Embryonic facial prominence (tissue), 1 donor: Measurements from ENCODE around the gene GDF7.

Experiments
- DNase-seq: peaks from one replicate; pipeline ENCODE4 v3.0.0-alpha.2; 2016; ENCODE audit errors: extremely low spot score

GDF7 gene

DNA sequence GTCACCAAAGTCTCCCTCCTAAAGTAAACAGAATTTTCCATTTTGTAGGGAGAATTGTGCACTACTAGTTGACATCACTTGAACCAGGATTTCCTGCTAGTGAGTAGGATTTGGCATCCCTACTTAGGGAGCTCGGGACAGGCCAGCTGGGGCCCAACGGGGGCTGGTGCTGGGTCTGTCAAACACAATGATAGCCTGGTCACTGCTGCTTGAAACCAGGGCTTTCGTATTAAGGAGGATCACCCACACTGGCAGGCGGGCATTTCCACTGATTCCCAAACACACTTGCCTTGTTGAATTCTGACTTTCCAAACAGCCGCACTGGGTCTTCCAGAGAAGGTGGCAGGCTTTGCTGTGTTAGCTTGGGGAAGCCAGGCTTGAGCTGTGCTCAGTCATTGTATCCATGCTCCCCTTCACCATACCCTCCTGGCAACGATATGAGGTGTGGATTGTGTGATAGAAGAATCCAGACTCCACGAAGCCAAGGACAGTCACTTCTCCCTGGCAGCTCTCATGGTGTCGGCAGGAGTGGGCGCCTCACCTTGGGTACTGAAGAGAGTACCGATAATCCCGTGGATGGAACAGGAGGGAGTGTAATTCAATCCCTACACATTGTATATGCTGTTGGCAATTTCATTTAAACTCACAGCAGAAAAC, 7.5 kb downstream of the GDF7 start:
- DNase-seq: no peak

DNA sequence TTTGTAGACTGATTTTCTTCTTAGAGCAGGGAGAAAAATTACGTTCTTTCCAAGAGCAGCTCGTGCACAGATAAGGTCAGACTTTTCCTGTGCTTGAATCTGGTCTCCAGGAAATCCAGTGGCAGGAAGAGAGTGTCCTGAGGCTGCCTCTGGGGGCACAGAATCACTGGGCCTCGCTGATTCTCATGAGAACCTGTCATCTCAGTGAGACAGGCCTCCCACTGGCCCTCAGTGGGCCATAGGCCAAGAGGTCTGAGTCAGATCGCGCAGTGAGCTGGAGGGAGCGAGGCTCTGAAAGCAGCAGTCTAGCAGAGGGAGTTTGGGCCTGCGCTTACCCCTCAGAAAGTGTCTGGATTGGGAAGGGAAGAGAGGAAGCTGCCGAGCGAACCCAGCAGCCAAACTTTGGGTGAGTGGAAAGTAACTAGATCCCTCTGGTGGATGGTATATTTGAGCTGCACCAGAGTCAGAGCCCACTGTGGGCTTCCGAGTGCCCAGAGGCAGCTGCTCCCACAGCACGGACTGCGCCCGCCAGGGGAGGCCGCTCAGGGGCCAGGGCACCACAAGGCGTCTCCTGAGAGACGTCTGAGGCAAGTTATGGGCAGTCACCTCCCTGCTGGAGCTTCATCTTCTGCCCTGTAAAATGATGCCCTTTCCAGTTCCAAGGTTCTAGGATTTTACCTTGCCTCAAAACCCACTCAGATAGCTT, 8.2 kb downstream of the GDF7 start:
- no peak for DNase-seq

DNA sequence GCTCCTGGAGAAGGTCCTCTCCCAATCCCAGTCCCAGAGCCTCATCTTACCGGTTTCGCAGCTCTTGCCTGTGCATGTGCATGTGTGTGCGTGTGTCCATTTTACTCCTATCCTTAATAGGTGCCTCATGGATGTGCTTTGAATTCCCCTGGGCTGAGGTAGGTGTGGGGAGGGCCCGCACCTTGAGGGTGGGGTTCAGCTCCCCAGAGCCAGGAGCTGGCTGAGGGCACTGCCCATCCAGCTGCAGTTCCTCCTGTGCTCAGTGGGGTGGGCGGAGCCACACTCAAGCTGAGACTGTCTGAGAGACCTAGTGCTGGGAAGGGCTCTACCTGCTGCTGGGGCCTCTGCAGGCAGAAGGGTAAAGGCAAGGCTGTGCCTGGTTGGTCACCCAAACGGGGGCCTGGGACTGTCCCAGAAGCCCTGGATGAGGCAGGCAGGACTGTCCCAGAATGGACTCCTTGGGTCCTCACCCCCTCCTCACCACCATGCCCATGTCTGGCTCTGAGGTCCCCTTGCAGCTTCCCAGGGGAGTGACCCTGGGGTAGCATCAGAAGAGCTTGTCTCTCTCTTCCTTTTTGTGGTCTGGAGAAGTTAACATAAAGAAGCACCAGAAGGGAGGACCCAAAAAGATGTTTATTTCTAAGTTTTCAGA, 8.9 kb downstream of the GDF7 start:
- no peak for DNase-seq

DNA sequence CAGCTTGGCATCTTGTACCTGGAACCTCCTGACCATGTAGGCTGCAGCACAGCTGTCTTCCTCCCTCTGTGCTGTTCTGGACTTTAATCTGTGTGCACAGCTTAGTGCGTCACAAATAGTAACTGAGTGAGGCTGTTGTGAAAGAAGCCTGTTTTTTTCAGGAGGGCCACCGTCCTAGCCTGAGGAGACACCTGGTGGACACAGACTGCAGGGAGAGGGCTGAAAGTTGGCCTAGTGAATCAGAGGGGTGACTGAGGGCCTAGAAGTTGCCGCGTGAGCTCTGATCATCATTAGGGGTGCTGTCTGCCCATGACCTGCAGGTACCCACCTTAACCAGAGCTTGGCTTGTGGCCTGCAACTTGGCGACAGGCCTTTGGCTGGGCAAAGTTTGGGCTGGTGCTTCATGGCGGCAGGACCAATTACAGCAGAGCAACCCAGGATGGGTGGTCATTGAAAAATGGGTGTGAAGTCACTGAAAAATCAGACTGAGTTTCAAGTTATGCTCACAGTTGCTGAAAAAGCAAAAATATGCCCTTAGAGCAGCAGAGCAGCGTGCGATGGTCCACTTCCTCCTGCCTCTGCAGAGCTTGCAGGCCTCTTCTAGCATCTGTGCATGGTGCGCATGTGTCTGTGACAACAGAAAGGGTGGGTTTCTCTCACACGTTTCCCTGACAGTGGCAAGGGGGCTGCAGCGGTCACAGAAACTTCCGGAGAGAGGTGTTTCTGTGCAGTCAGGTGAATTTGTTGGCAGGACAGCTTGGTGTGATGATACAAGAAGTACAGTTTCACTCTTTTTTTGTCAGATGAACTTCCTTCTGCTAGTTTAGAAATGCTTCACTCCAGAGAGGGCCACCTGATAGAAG, 9.6 kb downstream of the GDF7 start:
- no peak for DNase-seq

DNA sequence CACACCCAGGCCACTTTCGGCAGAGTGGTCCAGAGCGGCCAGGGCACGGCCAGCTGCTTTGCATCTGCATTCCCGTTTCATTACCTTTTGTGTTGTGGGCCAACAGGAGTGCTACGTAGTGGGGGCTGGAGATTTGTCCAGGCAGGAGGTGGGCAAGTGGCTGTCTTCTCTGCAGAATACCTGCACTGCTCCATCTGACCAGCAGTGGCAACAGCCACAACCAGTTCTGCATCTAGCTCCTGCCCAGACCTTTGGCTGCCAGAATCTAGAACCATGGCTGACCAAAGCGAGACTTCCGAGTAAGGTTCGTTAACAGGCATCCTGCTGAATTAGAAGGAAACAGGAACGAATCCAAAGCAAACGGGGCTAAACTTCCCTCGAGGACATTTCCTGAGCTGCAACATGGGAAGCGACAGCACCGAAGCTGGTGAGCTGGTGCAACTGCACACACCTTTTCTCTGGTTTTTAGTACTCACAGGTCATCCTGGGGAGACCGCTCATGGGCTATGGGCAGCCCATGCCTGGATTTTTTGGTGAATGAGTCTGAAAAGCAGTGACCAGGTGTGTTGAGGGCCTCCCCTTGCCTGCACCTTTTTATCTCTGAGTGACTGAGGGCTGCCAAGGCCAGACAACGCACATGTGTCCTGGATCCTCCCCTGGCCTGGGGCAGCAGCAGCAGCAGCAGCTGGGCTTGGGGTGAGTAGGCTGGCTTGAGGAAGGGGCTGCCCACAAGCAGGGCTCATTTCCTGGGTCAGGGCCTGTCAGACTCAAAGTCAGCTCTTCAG, 10.5 kb downstream of the GDF7 start:
- DNase-seq: no peak

DNA sequence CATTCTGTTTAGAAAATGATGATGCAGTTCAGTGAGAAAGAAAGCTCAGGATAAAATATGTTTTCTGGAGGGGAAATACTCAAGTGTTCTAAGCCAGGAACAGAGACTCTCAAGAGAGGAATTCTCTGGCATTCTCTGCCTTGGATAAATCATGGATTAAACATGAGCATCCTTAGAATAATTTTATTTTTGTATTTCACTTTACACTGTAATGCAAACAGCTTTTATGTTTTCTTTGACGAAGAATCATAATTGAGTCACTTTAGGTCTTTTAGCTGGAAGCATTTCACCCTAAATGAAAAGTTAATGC, 11.1 kb downstream of the GDF7 start:
- no peak for DNase-seq

DNA sequence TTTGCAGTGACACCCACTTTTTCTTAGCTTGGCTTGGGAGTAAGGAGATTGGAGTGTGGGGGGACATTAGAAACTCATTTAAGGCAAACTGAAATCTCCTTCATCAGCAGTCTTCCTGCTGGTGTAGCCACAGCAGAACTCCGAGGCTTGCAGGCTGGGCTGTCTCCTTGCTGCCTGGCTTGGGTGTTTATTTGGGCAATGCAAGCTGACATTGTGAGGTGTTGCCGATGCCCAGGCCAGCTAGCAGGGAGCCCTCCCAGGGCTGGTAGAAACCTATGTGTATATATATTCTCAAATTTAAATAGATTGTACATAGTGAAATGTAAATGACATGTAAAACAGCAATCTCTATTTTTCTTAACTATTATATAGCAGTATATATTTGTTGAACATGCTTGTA, 11.8 kb downstream of the GDF7 start:
- DNase-seq: no peak

DNA sequence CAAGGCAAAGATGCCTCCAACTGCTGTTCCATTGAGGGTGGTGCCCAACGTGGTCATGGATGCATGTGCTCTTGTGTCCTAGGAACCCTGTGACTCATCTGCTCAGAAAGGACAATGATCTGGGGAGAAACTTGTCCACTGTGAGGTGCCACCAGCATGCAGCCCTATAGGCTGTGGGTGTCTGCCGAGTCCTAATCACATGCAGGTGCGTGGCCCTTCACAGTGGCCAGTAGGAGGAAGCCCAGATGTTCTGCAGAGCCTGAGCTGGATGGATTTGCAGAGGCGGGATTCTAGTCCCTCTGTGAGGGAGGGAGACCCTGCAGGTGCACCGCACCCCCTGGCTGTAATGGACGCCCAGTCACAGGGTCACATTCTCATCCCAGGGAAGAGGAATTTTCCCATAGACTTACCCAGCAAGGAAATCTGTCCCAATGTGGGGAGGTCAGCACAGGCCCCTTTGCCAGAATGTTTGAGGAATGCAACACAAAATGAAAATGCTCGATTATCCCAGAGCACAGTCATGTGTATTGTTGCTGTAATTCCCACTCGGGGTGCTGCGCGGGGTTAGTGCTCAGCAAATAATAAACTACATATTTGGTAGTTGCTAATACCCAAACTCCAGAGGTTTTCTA, 13.9 kb downstream of the GDF7 start:
- DNase-seq: no peak

DNA sequence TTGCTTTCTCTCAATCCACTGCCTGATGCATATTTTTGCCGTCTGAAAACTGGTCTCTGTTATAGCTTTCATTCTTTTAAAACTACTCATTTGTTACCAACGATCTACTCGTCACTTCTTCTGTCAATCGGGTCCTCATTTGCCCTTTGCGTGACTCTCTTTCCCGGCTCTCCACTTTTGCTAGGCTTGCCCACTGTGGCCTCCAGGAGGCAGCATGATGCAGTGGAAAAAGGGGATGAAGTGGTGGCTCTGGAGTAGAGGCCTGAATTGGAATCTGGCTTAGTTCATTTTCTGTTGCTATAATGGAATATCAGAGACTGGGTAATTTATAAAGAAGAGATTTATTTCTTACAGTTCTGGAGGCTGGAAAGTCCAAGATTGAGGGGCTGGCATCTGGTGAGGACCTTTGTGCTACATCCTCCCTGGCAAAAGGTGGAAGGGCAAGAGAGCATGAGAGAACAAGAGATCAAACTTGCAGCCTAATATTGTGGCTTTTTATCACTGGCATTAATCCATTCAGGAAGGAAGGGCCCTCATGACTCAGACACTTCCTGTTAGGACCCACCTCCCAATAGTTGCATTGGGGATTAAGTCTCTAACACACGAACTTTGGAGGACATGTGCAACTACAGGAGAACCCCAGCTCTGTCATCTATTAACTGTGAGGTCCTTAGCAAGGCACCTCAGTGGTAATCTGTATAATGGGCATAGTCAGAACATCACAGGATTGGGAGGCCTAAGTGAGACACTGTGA, 15.4 kb downstream of the GDF7 start:
- DNase-seq: no peak

DNA sequence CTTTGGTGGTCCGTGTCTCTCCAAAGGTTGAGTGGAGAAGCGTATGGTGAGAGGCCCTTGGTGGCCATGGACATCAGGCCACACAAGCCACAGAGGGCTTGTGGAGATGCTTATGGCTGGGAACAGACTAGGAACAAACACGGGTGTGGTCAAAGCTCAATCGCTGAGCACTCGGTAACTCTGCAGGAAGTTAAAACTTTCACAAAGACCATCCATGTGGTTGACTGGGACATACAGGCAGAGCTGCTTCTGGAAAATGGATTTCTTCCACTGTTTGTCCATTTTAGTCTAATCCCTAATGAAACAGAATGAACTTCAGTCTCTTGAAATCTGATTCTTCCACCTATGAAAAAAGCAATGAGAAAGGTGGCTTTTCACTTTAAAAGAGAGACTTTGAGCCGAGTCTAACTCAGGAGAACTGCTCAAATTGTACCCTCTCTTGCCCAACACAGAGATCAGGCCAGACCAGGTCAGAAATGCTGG, 17.7 kb downstream of the GDF7 start:
- DNase-seq: no peak

DNA sequence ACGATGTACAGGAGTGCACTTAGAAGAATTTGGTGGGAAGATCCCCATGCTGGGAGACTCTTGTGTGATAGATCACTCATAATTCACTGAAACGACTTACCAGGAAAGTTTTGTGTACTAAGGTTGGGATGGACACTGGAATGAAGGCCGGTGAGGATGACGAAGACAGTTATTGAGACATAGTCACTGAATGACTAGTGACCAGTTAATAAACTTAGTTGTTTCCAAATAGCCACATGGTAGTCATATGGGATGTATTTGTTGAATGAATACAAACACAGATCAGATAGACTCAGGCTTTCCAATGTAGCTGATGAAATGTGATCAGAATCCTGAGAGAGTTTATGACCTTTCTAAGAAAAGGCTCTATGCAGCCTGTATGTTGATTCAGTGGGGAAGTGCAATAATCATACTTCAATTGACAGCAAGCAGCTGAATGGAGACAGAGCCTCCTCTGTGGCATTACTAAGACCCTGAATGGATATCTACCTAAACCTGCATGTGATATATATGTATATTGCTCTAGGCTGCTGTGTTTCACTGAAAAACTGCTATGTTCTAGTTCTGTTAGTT, 20.4 kb downstream of the GDF7 start:
- no peak for DNase-seq

DNA sequence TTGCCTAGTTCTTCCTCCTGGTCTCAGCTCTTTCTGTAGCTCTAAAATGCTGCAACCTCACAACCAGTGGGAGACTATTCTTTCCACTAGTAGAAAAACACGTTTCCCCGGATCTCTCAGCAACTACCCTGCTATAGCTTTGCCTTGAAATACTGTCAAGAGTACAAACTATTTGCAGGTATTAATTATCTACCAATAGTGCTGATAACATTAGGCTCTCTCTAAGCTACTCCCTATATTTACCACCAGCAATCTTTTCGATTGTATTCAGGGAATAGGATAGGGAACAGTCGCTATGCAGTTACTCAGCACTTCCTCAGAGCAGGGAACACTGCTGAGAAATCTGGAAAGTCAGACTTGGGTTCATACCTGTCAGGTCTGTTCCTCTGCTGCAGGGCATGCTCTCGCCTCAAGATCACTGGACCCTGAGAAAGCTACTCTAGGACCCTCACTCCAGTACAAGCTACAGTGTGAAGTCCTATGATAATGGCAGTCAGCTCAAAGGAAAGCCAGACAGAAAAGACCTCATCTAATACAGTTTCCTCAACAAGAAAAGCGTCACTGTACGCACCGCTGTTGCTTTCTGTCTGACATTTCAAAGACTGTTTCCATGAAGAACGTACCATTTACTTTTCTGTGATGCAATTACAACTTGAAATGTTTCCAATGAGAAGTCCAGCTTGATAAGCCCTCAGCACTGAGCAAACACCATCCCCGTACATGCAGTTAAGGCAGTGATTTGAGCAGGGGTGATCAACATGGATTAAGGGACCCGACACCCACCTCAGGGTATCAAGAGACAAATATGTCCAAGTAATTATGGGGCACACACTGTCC, 22.7 kb downstream of the GDF7 start:
- no peak for DNase-seq

DNA sequence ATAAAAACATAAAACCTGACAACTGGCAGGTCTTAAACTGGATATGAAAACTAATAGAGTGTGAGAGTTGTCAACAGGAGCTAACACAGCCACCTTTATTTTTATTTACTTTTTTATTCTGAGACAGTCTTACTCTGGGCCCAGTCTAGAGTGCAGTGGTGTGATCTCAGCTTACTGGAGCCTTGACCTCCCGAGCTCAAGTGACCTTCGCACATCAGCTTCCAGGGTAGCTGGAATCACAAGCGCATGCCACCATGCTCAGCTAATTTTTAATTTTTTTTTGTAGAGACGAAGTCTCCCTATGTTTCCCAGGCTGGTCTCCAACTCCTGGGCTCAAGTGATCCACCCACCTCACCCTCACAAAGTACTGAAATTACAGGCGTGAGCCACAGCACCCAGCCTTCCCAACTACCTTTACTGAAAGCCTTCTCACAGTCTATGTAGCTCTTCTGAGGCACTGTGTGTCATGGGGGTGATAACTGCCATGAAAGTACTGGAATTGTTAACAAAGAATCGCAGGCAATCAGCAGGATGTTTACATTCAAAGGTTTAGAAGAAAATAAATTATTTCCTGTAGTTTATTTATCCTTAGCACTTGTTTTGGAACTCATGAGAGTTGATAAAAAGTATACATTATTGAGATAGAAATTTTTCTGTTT, 24.3 kb downstream of the GDF7 start:
- no peak for DNase-seq

DNA sequence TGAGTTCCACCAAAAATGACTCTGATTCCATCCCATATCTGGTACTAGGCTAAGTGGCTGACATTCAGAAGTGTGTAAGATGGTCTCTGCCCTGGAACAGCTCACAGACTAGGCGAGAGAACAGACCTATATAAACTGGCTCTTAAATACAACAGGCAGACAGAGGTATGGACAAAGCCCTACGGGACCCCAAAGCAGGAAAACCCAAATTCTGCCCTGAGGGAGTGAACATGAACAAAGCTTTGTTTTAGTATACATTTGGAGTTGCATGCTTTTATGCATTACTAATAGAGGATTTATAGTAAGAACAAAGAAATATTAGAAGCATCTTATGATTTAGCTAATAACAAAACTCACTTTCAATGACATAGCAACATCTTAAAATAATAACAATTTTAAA, 25.1 kb downstream of the GDF7 start:
- DNase-seq: no peak

DNA sequence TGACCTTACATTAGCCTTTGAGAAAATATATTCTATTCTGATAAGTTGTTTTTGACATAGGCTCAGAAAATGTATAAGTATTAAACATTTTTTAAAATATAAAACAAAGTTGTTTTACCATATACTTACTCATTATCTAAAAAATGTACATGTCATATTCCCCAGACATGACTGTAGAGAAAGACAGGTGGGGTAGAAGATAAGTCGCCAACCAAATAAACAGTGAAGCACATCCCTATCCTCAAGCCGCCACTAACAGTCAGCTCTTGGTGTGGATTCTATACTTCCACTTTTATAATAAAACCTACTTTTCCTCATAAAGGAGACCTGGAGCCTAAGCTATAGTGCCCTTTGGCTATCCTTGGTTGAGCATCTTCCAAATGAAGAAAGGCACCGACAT, 26.4 kb downstream of the GDF7 start:
- no peak for DNase-seq

DNA sequence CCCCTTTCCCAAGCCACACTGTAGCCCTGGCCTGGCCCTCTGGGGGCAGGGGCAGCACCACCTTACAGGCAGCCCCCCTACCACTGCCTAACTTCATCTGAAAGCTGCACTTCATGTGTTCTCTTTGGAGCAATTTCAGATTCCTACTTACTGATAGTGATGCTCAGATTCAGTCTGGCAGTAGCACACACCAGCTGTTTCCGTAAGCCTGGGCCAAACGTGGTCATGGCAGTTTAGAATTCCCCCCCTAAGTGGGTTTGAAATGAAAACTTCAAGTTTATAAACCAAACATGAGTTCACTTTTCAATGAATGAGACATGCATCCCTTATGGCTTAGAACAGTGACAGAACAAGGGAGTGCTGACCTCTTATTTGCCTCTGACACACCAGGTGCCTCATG, 29.4 kb downstream of the GDF7 start:
- no peak for DNase-seq

DNA sequence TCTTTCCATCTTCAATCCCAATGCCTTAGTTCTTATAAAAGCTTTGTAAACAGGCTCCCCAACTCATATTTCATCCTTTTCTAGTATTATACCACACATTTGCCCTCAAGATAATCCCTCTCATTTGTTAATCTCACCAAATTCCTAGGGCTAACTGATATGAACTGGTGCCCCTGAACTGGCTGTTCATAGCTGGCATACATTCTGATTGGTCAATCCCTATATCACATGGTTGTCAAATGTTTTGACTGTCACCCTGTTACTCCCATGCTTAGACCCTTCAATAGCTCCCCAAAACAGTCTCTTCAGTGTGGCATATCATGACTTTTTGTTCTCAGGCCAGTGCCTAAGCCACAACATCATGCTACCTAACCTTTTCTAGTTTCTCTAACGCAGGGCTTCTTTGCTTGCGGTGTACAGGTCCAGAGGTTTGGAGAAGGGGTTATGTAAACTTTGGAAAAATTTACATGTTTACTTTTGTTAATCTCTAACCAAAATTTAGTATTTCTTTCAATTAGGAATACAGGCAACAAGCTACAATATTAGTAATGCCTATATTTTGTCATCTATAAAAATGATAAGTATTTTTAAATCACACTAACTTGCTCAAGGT, 30.5 kb downstream of the GDF7 start:
- no peak for DNase-seq
